ENCODE results near the gene ARHGEF26. TPM values are rescaled to one million over a fixed set of nuclear protein-coding genes. Genes with fewer than 3 reads are reported as not detected.

The ARHGEF26 gene
- total RNA-seq, 1 experiment from 2014 or later: 13.7 TPM

GRCh38 chr3:154274348-154274747 is 153.2 kb downstream of the ARHGEF26 start:
- TF ChIP-seq CTCF (conservative IDR thresholded peaks at IDR 0.05): no peak
- no CpG with 5 or more reads among the region's 2 CpGs for WGBS (ENCODE audit: extremely low coverage, insufficient read length, low lambda C conversion rate)
- Histone ChIP-seq H2AFZ (ENCODE audit: low read length) (no peak overlapping the region), H2BK5ac (ENCODE audit: insufficient read length, low read length) (no peak overlapping the region), H3K4ac (ENCODE audit: low read depth, low read length) (no peak overlapping the region), H2BK20ac (ENCODE audit: low read depth, low read length, poor library complexity, severe bottlenecking) (no peak overlapping the region), H3K79me1 (ENCODE audit: insufficient read depth, low read depth, low read length, poor library complexity, severe bottlenecking) (no peaks in the 10 kb centered on the region), H3K9ac (ENCODE audit: extremely low read depth, insufficient read length, low read length) (no peak overlapping the region), H2BK120ac (ENCODE audit: low read depth, low read length, poor library complexity, severe bottlenecking) (no peak overlapping the region), H2BK12ac (ENCODE audit: insufficient read length, low read depth, low read length) (no peak overlapping the region), H3K23me2 (ENCODE audit: insufficient read length, low read depth, low read length, poor library complexity, severe bottlenecking) (no peaks in the 10 kb centered on the region), H3K4me2 (ENCODE audit: insufficient read depth, insufficient read length, low read length) (no peak overlapping the region), H3K56ac (ENCODE audit: insufficient read length, low read depth, low read length) (no peak overlapping the region), H4K5ac (ENCODE audit: insufficient read length, low read depth, low read length) (no peak overlapping the region), H3K9me3 (ENCODE audit: control insufficient read depth, low read depth, low read length) (no peaks in the 10 kb centered on the region), H2BK15ac (ENCODE audit: low read depth, low read length) (no peak overlapping the region), H2AK5ac (ENCODE audit: insufficient read length, low read length) (no peak overlapping the region), H4K91ac (ENCODE audit: insufficient read length, low read depth, low read length) (no peak overlapping the region), H3K27me3 (ENCODE audit: insufficient read depth, low read length) (no peaks in the 10 kb centered on the region), H4K20me1 (ENCODE audit: control insufficient read depth, insufficient read depth, insufficient read length) (no peaks in the 10 kb centered on the region), H3K4me1 (ENCODE audit: insufficient read depth, low read length) (no peaks in the 10 kb centered on the region), H4K8ac (replicated peaks; ENCODE audit: insufficient read length, low read depth, low read length) (no peak overlapping the region), H3T11ph (ENCODE audit: low read length) (no peak overlapping the region), H3K27ac (ENCODE audit: insufficient read length, low read depth, low read length) (no peak overlapping the region), H3K79me2 (ENCODE audit: insufficient read depth, low read length) (no peaks in the 10 kb centered on the region; the same call in 1 of the 2 replicates), H3K14ac (ENCODE audit: insufficient read depth, low read length) (no peak overlapping the region), H3K23ac (ENCODE audit: insufficient read length, low read depth, low read length) (no peak overlapping the region), H3K18ac (ENCODE audit: insufficient read length, low read depth, low read length) (no peak overlapping the region)
- no peaks in the 10 kb centered on the region for H3K27me3 Mint-ChIP-seq (ENCODE audit: low read depth)
- no peak for DNase-seq
- H3K9me3 Mint-ChIP-seq: peaks cover 0 to 2% of the 10 kb centered on the region in 2 experiments; a peak in 2 of 5 replicates
- no peaks in the 10 kb centered on the region for H3K4me1 Mint-ChIP-seq
- H3K4me3 Mint-ChIP-seq: no peak overlapping the region
- H3K27ac Mint-ChIP-seq: no peak overlapping the region; a peak in 1 of 7 replicates
- peaks cover 46 to 83% (median 80%) of the 10 kb centered on the region in 3 experiments for H3K36me3 Mint-ChIP-seq (ENCODE audit: insufficient read depth in 1 of 3, low read depth in 3 of 3)

All from H9 (cell line).